ENCODE results near the gene MAP4K2.

DNA sequence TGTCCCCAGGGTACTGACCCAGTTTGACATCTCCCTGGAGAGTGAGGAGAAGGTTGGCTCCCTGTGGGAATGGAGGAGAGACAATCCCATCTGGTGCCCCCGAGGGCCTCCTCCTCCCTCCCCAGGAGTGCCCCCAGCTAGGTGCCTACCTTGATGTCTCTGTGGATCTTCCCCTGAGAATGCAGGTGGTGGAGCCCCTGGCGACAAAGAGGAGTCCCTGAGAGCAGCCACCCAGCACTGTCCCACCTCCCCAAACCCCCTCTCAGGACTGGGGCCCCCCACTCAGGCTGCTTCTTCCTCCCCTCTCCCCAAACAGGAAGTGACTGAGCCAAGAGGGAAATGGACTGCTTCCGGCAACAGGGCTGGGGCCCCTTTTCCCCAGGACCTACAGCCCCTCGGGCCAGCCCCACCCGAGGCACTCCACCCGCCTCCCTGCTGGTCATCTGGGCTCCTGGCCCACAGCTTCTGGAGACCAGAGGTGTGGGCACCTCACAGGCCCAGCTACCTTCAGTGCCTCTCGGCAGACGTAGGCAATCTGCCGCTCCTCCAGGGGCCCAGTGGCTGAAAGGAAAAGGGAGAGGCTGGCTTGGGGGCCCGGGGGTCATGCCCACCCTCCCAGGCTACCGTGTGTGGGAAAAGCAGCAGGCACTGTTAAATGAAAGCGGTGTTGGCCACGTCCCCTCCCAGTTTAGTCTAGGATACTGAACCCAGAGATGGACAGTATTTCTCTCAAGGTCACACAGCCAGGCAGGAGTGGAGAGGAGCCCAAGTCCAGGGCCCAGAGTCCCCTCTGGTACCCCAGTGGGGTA, 1.2 kb downstream of the MAP4K2 start:
- TF ChIP-seq, protein P1, sequence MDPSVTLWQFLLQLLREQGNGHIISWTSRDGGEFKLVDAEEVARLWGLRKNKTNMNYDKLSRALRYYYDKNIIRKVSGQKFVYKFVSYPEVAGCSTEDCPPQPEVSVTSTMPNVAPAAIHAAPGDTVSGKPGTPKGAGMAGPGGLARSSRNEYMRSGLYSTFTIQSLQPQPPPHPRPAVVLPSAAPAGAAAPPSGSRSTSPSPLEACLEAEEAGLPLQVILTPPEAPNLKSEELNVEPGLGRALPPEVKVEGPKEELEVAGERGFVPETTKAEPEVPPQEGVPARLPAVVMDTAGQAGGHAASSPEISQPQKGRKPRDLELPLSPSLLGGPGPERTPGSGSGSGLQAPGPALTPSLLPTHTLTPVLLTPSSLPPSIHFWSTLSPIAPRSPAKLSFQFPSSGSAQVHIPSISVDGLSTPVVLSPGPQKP (CRISPR knock-in tag; IDR thresholded peaks at IDR 0.05) = no peak
- TF ChIP-seq SFPQ (IDR thresholded peaks at IDR 0.05; ENCODE audit: low read depth, low read length) (no peak), ZNF274 (IDR thresholded peaks at IDR 0.05; ENCODE audit: borderline replicate concordance, low read depth, low read length) (no peak), ZNF134 (CRISPR knock-in tag; conservative IDR thresholded peaks at IDR 0.05) (no peak), NONO (IDR thresholded peaks at IDR 0.05; ENCODE audit: low read depth in 2 of 2, low read length in 1 of 2) (no peak), TSC22D4 (tag; IDR thresholded peaks at IDR 0.05) (no peak), EZH2 (IDR thresholded peaks at IDR 0.05; ENCODE audit: borderline replicate concordance, low read depth, low read length) (no peak), TCF7 (IDR thresholded peaks at IDR 0.05; ENCODE audit: borderline replicate concordance) (no peak), MAFK (IDR thresholded peaks at IDR 0.05; ENCODE audit: low read length) (no peak), HDGF (IDR thresholded peaks at IDR 0.05) (no peak), EP300 (IDR thresholded peaks at IDR 0.05; ENCODE audit: low read length) (no peak)
- TF ChIP-seq, protein P2, sequence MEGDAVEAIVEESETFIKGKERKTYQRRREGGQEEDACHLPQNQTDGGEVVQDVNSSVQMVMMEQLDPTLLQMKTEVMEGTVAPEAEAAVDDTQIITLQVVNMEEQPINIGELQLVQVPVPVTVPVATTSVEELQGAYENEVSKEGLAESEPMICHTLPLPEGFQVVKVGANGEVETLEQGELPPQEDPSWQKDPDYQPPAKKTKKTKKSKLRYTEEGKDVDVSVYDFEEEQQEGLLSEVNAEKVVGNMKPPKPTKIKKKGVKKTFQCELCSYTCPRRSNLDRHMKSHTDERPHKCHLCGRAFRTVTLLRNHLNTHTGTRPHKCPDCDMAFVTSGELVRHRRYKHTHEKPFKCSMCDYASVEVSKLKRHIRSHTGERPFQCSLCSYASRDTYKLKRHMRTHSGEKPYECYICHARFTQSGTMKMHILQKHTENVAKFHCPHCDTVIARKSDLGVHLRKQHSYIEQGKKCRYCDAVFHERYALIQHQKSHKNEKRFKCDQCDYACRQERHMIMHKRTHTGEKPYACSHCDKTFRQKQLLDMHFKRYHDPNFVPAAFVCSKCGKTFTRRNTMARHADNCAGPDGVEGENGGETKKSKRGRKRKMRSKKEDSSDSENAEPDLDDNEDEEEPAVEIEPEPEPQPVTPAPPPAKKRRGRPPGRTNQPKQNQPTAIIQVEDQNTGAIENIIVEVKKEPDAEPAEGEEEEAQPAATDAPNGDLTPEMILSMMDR (IDR thresholded peaks at IDR 0.05 in 2 of 3, conservative IDR thresholded peaks at IDR 0.05 in 1 of 3; ENCODE audit: insufficient read depth in 2 of 3, low read depth in 1 of 3, low read length in 3 of 3) = no peak
- TF ChIP-seq, protein P3, sequence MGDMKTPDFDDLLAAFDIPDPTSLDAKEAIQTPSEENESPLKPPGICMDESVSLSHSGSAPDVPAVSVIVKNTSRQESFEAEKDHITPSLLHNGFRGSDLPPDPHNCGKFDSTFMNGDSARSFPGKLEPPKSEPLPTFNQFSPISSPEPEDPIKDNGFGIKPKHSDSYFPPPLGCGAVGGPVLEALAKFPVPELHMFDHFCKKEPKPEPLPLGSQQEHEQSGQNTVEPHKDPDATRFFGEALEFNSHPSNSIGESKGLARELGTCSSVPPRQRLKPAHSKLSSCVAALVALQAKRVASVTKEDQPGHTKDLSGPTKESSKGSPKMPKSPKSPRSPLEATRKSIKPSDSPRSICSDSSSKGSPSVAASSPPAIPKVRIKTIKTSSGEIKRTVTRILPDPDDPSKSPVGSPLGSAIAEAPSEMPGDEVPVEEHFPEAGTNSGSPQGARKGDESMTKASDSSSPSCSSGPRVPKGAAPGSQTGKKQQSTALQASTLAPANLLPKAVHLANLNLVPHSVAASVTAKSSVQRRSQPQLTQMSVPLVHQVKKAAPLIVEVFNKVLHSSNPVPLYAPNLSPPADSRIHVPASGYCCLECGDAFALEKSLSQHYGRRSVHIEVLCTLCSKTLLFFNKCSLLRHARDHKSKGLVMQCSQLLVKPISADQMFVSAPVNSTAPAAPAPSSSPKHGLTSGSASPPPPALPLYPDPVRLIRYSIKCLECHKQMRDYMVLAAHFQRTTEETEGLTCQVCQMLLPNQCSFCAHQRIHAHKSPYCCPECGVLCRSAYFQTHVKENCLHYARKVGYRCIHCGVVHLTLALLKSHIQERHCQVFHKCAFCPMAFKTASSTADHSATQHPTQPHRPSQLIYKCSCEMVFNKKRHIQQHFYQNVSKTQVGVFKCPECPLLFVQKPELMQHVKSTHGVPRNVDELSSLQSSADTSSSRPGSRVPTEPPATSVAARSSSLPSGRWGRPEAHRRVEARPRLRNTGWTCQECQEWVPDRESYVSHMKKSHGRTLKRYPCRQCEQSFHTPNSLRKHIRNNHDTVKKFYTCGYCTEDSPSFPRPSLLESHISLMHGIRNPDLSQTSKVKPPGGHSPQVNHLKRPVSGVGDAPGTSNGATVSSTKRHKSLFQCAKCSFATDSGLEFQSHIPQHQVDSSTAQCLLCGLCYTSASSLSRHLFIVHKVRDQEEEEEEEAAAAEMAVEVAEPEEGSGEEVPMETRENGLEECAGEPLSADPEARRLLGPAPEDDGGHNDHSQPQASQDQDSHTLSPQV (IDR thresholded peaks at IDR 0.05) = no peak

All from K562 (cell line).